A673 (cell line): ENCODE results near the gene UBE2B. TPM values are rescaled to one million over a fixed set of nuclear protein-coding genes. Genes with fewer than 3 reads are reported as not detected.

ENCODE experiments used
- BruUV-seq: library from RNA; stranded (reverse); fragments of 400-500 nt; replicated peaks from 2 replicates; lab custom pipeline; 2021; lab: Mats Ljungman, UMichigan
- CTCF ChIA-PET: fragments of 300-600 bp; sonication (Branson Sonifier 250); formaldehyde crosslinking; loops from one replicate; lab custom pipeline; 2022; ENCODE audit warnings: antibody characterized with exemption; lab: Charles Lee
- POLR2A ChIA-PET: fragments of 300-600 bp; sonication (Branson Sonifier 250); formaldehyde crosslinking; loops from one replicate; lab custom pipeline; 2022; ENCODE audit warnings: antibody characterized with exemption; ENCODE audit not compliant: low non-redundant PET; lab: Charles Lee
- DNase-seq: peaks from one replicate; pipeline ENCODE4 v3.0.0-alpha.2; 2015; ENCODE audit warnings: low spot score
- H3K27ac ChIP-seq: fragments of 200-600 bp; sonication (generic); 2 replicates; pipeline ENCODE4 v1.5.1; 2016; ENCODE audit warnings: mixed run types, low read depth, mild to moderate bottlenecking, mixed read lengths, antibody characterized with exemption, low read length; ENCODE audit not compliant: poor library complexity, severe bottlenecking
- H3K27me3 ChIP-seq: fragments of 200-600 bp; sonication (generic); replicated peaks from 2 replicates; pipeline ENCODE4 v1.6.1; 2017; ENCODE audit warnings: mixed run types, low read depth, mild to moderate bottlenecking, mixed read lengths, antibody characterized with exemption, low read length; ENCODE audit not compliant: insufficient read depth, poor library complexity
- H3K36me3 ChIP-seq: fragments of 200-600 bp; sonication (generic); 2 replicates; pipeline ENCODE4 v1.6.1; 2016; ENCODE audit warnings: mixed run types, mild to moderate bottlenecking, mixed read lengths, antibody characterized with exemption, low read length; ENCODE audit not compliant: insufficient read depth, poor library complexity, severe bottlenecking
- H3K4me1 ChIP-seq: fragments of 200-600 bp; sonication (generic); 2 replicates; pipeline ENCODE4 v1.6.1; 2017; ENCODE audit warnings: mixed run types, mild to moderate bottlenecking, mixed read lengths, antibody characterized with exemption, low read length; ENCODE audit not compliant: insufficient read depth, poor library complexity, severe bottlenecking
- H3K4me3 ChIP-seq: fragments of 200-600 bp; sonication (generic); 2 replicates; pipeline ENCODE4 v1.5.1; 2016; ENCODE audit warnings: low read depth, mixed run types, mild to moderate bottlenecking, mixed read lengths, low read length; ENCODE audit not compliant: poor library complexity, severe bottlenecking
- H3K9me3 ChIP-seq: fragments of 200-600 bp; sonication (generic); 2 replicates; pipeline ENCODE4 v1.6.1; 2016; ENCODE audit warnings: mixed run types, low read depth, mild to moderate bottlenecking, mixed read lengths, antibody characterized with exemption, low read length; ENCODE audit not compliant: poor library complexity, severe bottlenecking
- CTCF ChIP-seq: fragments of 300-800, 200-600 bp; sonication (generic); conservative IDR thresholded peaks from 2 replicates; pipeline ENCODE4 v1.5.1; 2017; ENCODE audit warnings: low read depth, mild to moderate bottlenecking, antibody characterized with exemption, low read length, moderate library complexity, mixed read lengths
- EZH2 ChIP-seq: fragments of 200-600 bp; sonication (generic); IDR thresholded peaks from 2 replicates; pipeline ENCODE4 v1.6.1; 2017; ENCODE audit warnings: borderline replicate concordance, low read depth, mild to moderate bottlenecking, mixed read lengths, antibody characterized with exemption, low read length; ENCODE audit not compliant: poor library complexity, severe bottlenecking
- intact Hi-C: fragments of 100-400 bp; cut with micrococcal nuclease; formaldehyde crosslinking; loops from one replicate; pipeline ENCODE4 v1.10.0; 2022; ENCODE audit not compliant: unreplicated experiment
- total RNA-seq: library from RNA; stranded (reverse); gene quantifications from 2 replicates; pipeline ENCODE4 v1.2.3, GENCODE V29; 2021

The UBE2B gene
- total RNA-seq, 1 experiment from 2014 or later: 73.8 TPM

GRCh38 chr5:134438721-134439123 is 67.4 kb downstream of the UBE2B start:
- H3K9me3 ChIP-seq: no peaks in the 10 kb centered on the region
- H3K36me3 ChIP-seq: no peaks in the 10 kb centered on the region
- no TSS peak for BruUV-seq
- intact Hi-C loops: no loop called here
- H3K27me3 ChIP-seq: no peaks in the 10 kb centered on the region
- no peak for TF ChIP-seq EZH2
- no peak for TF ChIP-seq CTCF
- ChIA-PET POLR2A (no interaction called here), CTCF (no interaction called here)
- no peak overlapping the region for H3K27ac ChIP-seq
- no peak overlapping the region for H3K4me3 ChIP-seq
- no peaks in the 10 kb centered on the region for H3K4me1 ChIP-seq
- DNase-seq: no peak

- Histone ChIP-seq H3K27me3 (no peaks in the 10 kb centered on the region), H3K4me3 (no peak overlapping the region), H3K27ac (no peak overlapping the region), H3K4me1 (no peaks in the 10 kb centered on the region), H3K36me3 (no peaks in the 10 kb centered on the region), H3K9me3 (no peaks in the 10 kb centered on the region)
- CTCF ChIA-PET: interaction anchor here (0.6 kb wide), 1 partner anchor 20 kb away, joined by 6 read pairs; no protein-coding TSS in a partner anchor
- POLR2A ChIA-PET: no interaction called here
- peak; percentile 22 for DNase-seq
- intact Hi-C loops: no loop called here
- TF ChIP-seq EZH2: no peak
- TF ChIP-seq CTCF: no peak
- BruUV-seq: no TSS peak
Measured at GRCh38 chr5:134439210-134439654, 67.9 kb downstream of the UBE2B start.

GRCh38 chr5:134440201-134440755 is 68.9 kb downstream of the UBE2B start:
- TF ChIP-seq CTCF: no peak
- no peak for TF ChIP-seq EZH2
- ChIA-PET POLR2A (no interaction called here), CTCF (interaction anchor here (0.6 kb wide), 1 partner anchor 21 kb away, joined by 6 read pairs; no protein-coding TSS in a partner anchor)
- Histone ChIP-seq H3K36me3 (no peaks in the 10 kb centered on the region), H3K4me3 (no peak overlapping the region), H3K9me3 (no peaks in the 10 kb centered on the region), H3K4me1 (no peaks in the 10 kb centered on the region), H3K27ac (no peak overlapping the region), H3K27me3 (no peaks in the 10 kb centered on the region)
- intact Hi-C loops: no loop called here
- BruUV-seq: no TSS peak
- DNase-seq: no peak

Other genes starting within 250 kb of the UBE2B start
- 409 and 465 TPM in 2 replicates for gene SKP1, start 194.6 kb upstream of the UBE2B start, total RNA-seq
- 227 and 233 TPM in 2 replicates for gene PPP2CA, start 145.5 kb upstream of the UBE2B start, total RNA-seq
- gene CDKL3, start 4.4 kb upstream of the UBE2B start, total RNA-seq: 1.2 and 2.0 TPM in 2 replicates
- 59.2 and 60.5 TPM in 2 replicates for gene CDKN2AIPNL, start 40.3 kb downstream of the UBE2B start, total RNA-seq
- gene JADE2, start 154.1 kb downstream of the UBE2B start, total RNA-seq: 15.8 and 18.4 TPM in 2 replicates